ENCODE results near the gene CFAP65.

CFAP65 gene

GRCh38 chr2:218954541-218955300, 86.6 kb downstream of the CFAP65 start:
- H3K4me3 ChIP-seq (ENCODE audit: low read depth, low read length) = no peak overlapping the region
- peak overlapping the region; percentile 78 for H3K27ac ChIP-seq
- H3K36me3 ChIP-seq = peaks cover 2% of the 10 kb centered on the region; the same call in 1 of the 2 replicates
- H3K9me3 ChIP-seq (ENCODE audit: severe bottlenecking) = no peaks in the 10 kb centered on the region
- DNase-seq = peak; percentile 59
- no peaks in the 10 kb centered on the region for H3K27me3 ChIP-seq (ENCODE audit: insufficient read depth, low read depth, severe bottlenecking)
- no peak for TF ChIP-seq CTCF (IDR thresholded peaks at IDR 0.05; ENCODE audit: low read depth, low read length)

- Histone ChIP-seq H3K9me3 (ENCODE audit: severe bottlenecking) (no peaks in the 10 kb centered on the region), H3K4me3 (ENCODE audit: low read depth, low read length) (no peak overlapping the region), H3K27me3 (ENCODE audit: insufficient read depth, low read depth, severe bottlenecking) (no peaks in the 10 kb centered on the region), H3K27ac (no peak overlapping the region), H3K36me3 (peaks cover 2% of the 10 kb centered on the region; the same call in 1 of the 2 replicates)
- TF ChIP-seq CTCF (IDR thresholded peaks at IDR 0.05; ENCODE audit: low read depth, low read length) = peak; percentile 46
- DNase-seq = peak; percentile 34
Observed at GRCh38 chr2:218953366-218953954, 87.9 kb downstream of the CFAP65 start.

Measured in WERI-Rb-1 (cell line).